ENCODE measurements around the gene LRRK1.

DNA sequence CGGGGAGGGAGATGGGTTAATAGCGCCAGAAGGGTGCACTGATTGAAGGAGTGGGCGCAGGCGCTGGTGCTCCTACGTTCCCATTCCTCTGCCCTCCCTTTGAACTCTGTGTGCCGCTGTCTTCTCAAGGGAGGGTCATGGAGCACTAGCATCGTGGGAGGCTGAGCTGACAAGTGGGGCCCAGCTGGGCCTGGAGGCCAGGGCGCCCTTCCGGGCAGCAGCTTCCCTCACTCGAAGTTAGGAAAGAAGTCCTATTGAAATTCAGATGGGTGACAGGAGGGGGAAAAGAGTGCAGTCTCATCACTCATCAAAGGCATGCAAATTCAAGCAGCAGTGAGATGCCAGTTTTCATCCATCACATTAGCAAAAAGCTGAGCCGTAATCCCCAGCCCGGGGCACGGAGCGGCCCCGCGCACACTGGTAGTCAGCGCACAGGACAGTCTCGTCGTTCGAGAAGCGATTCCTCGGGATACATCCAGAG lies 128.2 kb downstream of the LRRK1 start:
- no peak for TF ChIP-seq POLR2A (IDR thresholded peaks at IDR 0.05)
- TF ChIP-seq, protein P1, sequence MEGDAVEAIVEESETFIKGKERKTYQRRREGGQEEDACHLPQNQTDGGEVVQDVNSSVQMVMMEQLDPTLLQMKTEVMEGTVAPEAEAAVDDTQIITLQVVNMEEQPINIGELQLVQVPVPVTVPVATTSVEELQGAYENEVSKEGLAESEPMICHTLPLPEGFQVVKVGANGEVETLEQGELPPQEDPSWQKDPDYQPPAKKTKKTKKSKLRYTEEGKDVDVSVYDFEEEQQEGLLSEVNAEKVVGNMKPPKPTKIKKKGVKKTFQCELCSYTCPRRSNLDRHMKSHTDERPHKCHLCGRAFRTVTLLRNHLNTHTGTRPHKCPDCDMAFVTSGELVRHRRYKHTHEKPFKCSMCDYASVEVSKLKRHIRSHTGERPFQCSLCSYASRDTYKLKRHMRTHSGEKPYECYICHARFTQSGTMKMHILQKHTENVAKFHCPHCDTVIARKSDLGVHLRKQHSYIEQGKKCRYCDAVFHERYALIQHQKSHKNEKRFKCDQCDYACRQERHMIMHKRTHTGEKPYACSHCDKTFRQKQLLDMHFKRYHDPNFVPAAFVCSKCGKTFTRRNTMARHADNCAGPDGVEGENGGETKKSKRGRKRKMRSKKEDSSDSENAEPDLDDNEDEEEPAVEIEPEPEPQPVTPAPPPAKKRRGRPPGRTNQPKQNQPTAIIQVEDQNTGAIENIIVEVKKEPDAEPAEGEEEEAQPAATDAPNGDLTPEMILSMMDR (IDR thresholded peaks at IDR 0.05): no peak

Data from stomach (tissue), 4 donors.